Raji (cell line): ENCODE measurements around the gene DUSP6.

Experiments used
- POLR2A ChIP-seq: IDR thresholded peaks from 2 replicates; pipeline ENCODE4 v1.6.1; 2011; ENCODE audit warnings: low read depth, low read length, control low read depth; ENCODE audit not compliant: insufficient read depth

Gene DUSP6

DNA sequence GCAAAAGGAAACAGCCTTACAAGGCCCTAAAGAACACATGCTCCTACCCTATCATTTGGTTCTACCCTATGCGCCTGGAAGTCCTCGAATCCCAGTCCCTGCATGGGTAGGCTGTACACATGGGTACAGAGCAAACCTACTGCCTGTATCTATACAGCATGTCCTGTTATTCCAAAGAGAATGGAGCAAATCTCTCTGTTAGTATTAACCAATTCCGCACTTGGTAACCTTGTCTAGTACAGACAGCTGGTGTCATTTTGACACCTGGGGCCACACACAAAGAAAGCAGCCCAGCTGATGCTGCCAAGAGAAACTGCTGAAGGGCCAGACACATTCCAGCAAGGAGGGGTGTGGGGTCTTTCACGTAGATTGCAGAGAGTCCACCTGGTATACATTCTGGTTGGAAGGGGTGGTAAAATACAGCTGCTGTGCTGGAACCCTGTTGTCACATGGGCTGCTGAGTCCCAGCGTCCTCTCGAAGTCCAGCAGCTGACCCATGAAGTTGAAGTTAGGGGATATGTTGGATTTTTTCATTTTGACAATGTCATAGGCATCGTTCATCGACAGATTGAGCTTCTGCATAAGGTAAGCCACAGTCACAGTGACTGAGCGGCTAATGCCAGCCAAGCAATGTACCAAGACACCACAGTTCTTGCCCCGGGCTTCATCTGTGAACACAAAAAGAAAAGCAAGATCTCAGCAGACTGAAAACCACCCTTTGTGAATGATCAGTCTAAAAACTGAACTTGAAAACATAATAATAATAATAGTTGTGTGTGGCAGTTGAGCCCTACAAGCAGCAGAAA, 3.2 kb downstream of the DUSP6 start:
- TF ChIP-seq POLR2A, result no peak

DNA sequence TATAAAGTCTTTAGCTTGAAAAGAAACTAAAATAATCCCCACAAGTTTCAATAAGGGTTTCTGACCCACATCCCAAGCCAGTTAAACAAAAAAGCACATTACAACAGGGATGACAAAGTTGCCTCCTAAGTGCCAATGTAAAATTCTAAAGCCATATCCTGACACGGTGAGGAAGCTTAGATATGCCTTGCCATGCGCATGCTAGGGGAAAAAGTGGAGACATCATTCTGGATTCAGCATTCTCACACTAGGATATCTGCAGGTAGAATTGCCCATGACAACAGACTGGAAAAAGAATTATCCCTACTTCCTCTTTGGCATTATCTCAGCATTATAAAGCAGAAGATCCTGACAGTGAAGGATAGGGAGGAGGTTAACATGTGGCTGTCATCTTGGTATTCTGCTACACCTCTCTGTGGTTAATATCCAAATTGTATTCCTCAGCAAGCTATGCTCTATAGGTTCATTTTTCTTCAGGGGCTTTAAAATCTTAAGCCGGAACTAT, 4.9 kb downstream of the DUSP6 start:
- TF ChIP-seq POLR2A, result no peak

DNA sequence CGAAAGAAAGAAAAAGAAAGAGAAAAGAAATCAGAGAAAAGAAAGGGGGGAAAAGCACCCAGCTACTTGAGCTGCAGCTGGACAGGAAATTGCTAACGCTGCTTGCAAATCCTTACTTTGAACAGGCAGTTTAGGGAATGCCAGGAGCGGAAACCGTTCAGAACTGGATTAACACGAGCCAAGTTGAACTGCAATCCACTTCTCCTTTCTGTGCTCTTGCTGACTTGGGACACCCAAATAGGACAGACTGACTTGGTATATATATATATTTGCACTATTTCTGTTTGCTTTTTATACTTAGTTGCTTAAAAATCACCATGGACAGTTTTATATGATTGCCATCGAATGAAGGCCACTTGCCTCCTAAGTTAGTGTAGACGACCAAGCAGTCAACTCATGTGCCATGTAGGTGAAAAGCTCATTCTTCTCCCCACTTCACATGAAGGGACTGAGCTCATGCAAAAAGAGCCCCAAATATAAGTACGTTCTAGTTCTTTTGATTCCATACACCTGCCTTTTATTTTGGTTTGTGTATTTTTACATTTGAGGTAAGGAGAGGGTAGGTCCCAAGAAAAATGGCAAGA, 5.5 kb downstream of the DUSP6 start:
- no peak for TF ChIP-seq POLR2A

DNA sequence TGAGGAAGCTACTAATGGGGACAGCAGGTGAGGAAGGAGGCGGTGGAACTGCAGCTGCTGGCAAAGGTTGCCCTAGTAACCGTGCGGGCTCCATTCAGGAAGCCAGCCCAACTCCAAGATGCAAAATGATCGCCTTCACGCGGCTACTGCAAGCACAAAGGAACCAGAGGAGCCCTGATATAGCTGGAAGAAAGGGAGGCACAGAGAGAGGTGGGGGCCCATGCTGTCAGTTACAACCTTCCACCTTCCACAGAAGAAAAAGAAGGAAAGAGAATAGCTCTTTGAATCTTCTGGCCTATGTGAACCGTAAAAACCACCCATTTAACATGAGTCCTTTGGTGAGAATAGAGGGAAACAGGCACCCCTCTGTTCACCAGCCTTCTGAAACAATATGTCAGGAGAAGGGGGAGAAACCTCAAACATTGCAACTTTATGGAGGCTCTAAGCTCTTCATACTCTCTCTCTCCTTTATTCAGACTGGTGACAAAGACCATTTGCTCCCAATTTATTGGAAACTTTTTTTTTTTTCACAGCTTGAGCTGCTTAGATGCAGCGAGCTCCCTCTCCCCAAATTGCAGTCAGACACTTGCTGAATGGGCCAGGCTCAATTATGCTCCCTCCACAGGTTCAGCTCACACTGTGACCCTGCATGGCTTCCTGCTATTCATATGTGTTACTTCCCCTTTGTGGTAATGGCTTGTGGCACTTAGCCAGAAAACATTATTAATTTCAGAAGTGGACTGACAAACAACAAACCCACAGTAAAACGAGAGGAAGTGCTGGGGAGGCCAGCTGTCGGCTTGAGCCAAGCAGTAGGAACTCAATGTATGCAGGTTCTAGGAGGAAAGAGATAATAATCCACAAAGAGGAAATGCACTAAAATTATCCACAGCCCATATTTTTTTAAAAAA, 6.2 kb downstream of the DUSP6 start:
- TF ChIP-seq POLR2A, result no peak

DNA sequence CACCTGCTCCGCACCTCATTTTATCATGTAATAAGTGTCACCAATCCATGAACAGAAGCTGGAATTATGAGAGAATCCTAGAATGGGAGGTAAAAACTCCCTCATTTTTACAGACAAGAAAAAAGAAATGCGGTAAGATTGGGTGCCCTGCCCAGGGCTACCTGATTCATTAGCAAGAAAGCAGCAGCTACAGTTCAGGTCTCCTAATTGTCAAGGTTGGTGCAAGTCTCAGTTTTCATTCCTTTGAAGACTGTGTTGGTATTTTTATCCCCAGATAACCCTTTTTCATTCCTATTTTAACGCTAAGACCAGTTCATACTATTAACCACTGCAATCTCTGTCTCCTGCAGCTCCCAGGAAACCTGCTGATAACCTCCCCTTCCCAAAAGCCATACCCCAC, 6.9 kb downstream of the DUSP6 start:
- TF ChIP-seq POLR2A, result no peak

DNA sequence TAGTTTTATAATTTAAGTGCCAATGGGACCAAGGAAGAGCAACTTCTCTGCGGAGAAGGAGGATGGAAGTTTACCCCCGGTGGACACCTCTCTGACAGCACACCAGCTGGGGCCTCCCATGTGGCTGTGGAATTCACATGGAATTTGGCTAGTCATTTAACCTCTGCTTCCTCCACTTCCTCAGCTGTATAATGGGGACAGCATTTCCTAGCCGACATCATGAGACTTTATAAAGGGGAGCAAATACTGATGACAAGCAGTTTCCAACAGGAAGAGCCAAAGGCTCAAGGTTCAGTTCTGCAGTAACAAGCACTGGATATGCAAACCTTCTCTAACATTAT, 7.5 kb downstream of the DUSP6 start:
- TF ChIP-seq POLR2A, result no peak

DNA sequence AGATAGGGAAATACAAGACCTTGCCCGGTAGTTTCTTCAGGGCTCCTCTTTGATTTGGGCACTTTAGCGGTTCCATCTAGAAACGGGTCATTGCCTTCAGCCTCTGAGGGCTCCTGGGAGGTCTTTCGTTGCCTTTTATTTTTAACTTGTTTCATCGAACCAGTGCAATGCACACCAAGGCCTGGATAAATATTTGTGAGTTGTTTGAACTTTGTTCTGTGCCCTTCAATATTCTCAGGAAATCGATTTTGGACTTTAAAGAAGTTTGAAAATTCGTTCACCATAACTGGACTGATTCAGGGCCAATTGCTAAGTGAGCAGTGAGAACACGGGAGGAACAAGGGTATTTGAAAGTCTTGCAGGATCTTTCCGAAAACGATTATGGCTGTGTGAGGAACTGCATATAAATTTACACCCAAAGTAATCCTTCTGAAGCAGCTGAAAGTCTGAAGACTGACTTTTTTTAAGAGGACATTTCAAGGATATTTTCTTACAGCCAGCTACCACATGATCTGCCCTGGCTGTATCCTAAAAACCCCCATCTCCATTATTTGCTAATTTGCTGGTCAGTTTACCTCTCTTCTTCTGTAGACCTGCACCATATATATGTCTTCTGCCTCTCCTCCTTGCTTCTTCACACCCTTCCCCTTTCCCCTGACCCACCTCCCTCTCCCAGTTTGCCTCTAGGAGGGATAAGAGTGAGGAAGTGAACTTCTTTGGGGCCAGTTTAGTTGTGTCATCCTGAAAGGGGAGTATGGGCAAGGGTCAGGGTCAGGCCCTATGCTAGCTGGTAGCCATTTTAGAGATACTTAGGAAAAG, 8.0 kb downstream of the DUSP6 start:
- no peak for TF ChIP-seq POLR2A

DNA sequence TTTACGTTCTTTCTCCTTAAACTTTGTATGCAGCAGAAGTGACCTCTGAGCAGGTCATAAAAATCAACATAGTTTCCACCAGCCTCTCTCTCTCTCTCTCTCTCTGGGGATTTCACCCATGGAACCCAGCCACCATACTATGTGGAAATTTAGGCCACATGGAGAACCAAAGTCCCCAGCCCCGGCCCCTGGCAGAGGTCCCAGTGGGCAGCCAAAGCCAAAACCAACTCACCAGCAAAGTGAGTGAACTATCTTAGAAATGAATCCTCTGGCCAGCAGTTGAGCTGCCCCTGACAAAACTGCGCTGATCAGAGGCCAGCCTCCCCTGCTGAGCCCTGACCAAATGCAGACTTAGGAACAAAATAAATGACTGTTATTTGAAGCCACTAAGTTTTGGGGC, 9.2 kb downstream of the DUSP6 start:
- no peak for TF ChIP-seq POLR2A

DNA sequence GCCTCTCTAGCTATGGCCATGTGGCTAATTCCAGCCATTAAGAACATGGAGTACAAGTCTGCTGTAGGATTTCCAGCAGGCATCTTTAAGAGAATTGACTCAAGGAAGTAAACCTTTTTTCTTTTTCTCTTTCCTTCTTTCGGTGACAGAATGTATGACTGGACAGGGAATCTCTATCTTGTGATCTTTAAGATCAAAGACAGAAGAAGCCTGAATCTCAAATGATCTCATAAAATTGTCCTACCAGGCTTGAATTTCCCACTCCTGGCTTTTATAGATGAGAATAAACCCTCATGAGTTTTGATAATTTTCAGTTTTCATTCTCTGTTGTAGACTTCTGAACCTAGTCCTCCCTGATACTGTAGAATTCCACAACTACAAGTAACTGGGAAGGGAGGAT, 11.4 kb downstream of the DUSP6 start:
- no peak for TF ChIP-seq POLR2A

DNA sequence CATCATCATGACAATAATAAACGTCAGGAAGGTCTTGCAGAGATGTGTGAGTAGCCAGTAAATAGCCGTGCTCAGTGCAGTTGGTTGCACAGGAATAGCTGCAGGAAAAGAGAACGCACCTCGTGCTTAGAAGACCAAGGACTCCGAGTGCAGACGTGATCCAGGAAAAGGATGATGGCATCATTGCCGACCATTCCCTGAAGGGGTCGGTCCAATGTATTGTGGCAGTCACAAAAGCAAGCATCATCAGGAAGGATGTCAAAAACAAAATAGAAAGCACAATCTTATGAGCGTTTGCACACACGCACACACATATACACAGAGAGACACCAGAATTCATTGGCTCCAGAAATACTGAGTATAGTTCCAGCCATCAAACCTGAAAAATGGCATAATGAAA, 12.8 kb downstream of the DUSP6 start:
- TF ChIP-seq POLR2A, result no peak

DNA sequence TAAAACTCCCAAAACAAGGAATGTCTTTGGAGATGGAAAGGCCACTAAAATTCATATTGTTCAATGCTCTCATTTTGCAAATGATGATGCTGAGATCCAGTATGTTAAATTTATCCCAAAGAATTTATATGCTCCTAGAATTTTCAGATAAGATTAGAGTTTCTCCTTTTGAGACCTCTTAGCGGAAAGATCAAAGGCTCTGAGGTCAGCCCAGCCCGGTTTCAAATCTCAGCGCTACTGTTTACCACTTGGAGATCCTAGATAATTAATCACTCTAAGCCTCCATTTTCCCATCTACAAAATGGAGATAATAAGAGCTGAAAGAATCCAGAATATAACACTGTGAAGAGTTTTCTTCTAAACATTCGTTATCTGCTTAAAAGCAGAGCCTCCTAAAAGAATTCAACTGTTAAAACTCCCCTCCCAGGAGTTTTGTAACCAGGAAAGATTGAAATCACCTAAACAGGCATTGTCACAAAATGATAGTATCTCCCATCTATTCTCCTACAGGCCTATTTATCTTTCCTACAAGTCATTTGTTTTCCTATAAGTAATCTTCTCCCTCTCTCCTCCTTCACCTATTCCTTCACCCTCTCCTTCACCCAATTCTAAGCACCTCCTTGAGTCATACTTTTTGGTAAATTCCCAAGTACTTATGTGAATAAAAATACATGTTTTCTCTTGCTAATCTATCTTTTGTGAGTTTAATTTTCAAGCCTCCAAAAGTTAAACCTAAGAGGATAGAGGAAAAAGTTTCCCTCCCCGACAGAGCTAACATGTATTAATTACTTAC, 16.7 kb downstream of the DUSP6 start:
- no peak for TF ChIP-seq POLR2A

DNA sequence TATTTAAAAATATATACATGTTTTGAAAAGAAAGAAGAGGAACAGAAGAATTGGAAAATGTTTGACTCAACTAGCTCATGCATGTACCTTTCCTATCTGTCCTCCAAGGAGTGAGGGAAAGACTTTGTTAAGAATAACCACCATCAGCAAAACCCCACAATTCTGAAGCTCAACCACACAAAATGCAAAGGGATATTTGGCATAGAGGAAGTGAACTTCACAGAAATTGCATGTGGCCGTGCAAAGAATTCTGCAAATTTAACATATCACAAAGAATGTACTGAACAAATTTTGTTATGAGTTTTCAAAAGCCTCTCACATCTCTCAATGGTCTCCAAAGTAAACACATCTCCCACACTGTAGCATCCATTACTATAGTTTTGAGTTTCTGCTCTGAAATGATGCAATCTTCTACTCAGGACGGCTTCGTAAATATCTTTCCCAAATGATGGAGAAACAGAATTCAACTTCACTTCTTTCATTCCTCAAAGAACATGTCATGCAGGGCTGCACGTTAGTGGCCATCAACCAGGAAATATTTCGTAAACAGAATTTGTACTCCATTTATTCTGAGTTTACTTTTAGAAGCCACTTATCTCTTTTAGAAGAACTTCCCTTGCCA, 17.6 kb downstream of the DUSP6 start:
- no peak for TF ChIP-seq POLR2A

DNA sequence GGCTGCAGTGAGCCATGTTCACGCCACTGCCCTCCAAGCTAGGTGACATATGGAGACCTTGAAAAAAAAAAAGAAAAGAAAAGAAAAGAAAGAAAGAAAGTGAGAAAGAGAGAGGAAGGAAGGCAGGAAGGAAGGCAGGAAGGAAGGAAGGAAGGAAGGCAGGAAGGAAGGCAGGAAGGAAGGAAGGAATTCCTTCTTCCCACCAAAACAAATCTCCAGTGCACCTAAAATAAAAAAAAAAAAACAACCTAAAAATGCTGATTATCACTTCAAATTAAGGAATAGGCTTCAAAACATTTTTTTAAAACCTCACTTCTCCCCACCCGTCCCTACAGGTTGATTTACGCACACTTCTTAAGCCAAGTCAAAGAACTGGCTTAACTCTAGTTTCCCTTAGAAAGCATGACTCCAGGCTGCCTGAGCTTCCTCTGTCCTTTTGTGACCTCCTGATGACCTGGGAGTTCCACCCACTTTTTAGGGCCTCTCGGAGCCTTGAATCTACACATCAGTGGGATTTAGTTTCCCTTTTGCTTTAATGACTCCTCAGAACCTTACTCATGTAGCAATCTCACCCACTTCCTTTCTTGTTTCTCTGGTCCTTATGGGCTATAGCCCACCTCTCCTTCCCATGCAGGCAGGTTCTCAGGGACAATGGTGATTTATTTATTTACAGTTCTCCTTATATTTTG, 18.6 kb downstream of the DUSP6 start:
- TF ChIP-seq POLR2A, result no peak
